Posterior vena cava (tissue), 2 donors: ENCODE measurements around the gene LENG1. TPM values are rescaled to one million over a fixed set of nuclear protein-coding genes. Genes with fewer than 3 reads are reported as not detected.
A peak's percentile ranks its signal among the peaks of the same experiment; 100 is the strongest.
"Not testable (repeated sequence)": the region's sequence is repeated elsewhere in the genome, so short reads cannot be mapped to it uniquely, and the experiment has no call there.

Experiments
- DNase-seq: peaks from one replicate; pipeline ENCODE4 v3.0.0-alpha.2; 2020; ENCODE audit warnings: low spot score
- intact Hi-C, 2 donors: fragments of 100-400 bp; cut with DNase I; formaldehyde crosslinking; loops; one replicate each; pipeline versions ENCODE4 v1.14.1 to v1.14.2; 2022 to 2023
- long read RNA-seq, 2 donors: library from polyadenylated mRNA; unstranded; transcript quantifications; one replicate each; pipeline ENCODE4 v2.0.0, GENCODE V29; 2020 to 2021
- total RNA-seq, 2 donors: library from RNA; stranded (reverse); fragmentation: NEBNext Ultra II Directional; extraction: Animal tissue kit (Norgen Biotek cat#: 25700); gene quantifications; one replicate each; pipeline ENCODE4 v1.2.1, GENCODE V29; 2021
- donor health status: DM: yes; HTN: yes; CAD: no.
- donor health status: DM: yes; HTN: yes; CAD: no.

Gene LENG1
- total RNA-seq: 1 to 10 TPM; 4.7 to 6.2 TPM
- long read RNA-seq, donor 1, partial matches to known transcripts: 1 of 2 reads
- long read RNA-seq, donor 1, other reads (novel, unspliced or antisense): 0 of 2 reads
- long read RNA-seq, donor 2, transcript LENG1-201 (4 exons, 1,542 nt): major isoform, 15 of 16 reads
- long read RNA-seq, donor 2, partial matches to known transcripts: 0 of 16 reads
- long read RNA-seq, donor 2, other reads (novel, unspliced or antisense): 1 of 16 reads

DNA sequence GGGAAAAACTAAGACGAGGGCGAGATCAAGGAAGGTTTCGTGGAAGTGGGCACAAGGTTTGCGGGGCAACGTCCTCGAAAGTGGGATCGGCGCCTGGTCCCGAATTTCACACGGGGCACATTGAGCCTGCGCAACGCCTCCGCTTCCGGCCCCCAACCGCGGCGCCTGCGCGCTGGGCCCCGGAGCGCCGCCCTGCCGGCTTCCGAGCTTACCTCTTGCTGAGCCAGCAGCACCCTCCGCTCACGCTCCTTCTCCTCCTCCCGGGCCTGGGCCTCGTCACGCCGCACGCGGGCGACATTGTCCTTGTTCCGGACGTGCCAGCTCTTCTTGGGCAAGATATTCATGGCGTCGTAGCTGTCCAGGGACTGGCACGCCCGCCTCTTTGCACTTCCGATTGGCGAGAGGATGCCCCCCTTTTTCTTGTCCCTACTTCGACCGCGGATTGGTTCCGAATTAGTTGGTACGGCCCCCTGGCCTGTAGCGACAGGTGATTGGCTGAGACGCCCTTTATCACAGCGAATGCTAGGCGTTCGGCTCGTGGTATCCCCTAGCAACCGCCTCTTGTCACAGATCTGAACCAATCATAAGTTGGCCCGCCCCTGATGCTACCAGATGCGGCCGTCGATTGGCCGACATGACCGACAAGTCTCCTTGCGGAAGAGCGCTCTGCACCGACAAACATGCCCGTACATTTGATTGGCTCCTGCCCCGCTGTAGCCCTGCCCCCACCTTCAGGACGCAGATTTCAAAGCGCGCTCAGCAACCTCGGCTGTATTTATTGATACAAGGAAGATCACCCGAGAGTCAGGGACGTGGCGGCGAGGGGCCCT, at the start of gene LENG1:
LENG1 (minus strand) TSS at position 370 of the 830 bp plus-strand sequence; CDS start at position 344, 26 bp downstream.
- intact Hi-C loops: loop anchor here in 1 of 2 donors (10.0 kb wide), 1 partner anchor 245 kb away; no protein-coding TSS in a partner anchor
- DNase-seq: peak; percentile 100

DNA sequence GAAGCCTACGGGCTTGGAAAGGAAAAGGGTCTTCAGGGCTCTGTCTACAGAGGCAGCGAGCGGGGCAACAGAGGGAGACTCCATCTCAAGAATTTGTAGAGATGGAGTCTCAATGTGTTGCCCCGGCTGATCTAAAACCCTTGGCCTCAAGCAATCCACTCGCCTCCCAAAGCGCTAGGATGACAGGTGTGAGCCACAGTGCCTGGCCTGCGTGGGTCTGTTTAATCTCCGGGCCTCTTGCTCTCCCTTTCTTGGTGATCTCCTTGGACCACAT, 49.2 kb upstream of the LENG1 start:
- no peak for DNase-seq
- intact Hi-C loops: no loop called here

DNA sequence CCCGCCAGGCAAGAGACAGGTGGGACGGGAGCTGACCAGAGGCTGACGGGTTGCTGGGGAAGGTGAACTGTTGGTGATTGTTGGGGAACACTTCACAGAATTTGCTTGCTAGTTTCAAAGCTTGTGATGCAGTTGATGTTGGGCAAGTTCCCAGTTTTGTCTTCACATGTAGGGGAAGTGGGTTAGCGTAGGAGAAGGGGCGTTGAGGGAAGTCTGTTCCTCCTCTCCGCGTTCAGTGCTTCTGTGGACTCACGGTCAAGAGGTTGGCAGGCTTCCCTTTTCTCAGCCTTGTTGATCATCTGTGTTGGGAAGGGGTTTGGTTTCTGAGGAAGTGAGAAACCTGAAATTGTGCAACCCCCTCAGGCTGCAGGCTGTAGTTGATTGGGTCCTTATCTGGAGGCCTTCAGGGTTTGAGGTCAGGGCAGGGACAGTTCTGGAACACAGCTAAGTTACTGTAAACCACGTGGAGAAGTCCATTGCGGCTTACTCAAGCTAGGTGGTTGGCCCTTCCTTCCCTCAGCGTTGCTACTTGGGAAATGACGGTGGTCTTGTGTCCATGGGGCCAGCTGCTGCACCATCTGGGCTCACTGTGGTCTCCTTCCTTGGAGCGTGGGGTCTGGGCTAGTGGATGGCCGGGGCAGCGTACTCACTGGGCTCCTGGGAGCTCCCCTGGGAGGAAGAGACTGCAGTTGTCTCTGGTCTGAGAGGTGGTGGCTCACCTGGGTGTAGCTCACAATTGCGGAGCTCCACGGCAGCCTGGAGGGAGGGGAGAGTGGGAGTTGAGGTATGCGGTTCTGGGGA, 48.7 kb upstream of the LENG1 start:
- peak; percentile 89 for DNase-seq
- intact Hi-C loops: loop anchor here in 1 of 2 donors (2.0 kb wide), 1 partner anchor 35 kb away; the partner anchor contains the start of gene TMC4

DNA sequence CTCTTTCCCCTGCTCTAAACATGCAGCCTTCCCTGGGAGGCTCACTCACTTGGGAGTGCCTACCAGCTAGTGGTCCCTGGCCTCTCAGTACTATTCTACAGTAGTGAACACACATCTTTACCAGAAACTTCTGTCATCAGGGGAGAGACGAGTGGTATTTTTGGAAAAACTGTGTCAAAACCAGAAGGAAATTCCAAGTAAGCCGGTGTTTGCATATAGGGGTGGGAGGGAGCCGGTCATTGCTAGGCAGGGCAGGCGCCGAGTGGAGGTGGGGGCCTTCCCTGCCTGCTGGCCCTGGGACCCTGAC, 48.1 kb upstream of the LENG1 start:
- DNase-seq: no peak
- intact Hi-C loops: loop anchor here in 1 of 2 donors (2.0 kb wide), 1 partner anchor 35 kb away; the partner anchor contains the start of gene TMC4

DNA sequence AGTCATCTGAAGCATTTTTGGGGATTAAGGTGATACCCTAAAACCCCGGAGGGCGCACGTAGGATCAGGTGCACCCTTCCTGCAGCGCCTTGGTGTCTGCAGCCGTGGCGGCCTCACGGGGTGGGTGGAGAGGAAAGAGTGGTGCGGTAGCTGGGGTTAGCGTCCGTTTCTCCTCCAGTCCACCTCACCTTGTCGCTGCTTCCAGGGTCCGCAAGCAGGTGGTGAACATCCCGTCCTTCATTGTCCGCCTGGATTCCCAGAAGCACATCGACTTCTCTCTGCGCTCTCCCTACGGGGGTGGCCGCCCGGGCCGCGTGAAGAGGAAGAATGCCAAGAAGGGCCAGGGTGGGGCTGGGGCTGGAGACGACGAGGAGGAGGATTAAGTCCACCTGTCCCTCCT, 47.7 kb upstream of the LENG1 start:
- peak; percentile 86 for DNase-seq
- intact Hi-C loops: loop anchor here in 1 of 2 donors (2.0 kb wide), 1 partner anchor 34 kb away; the partner anchor contains the start of gene TMC4

DNA sequence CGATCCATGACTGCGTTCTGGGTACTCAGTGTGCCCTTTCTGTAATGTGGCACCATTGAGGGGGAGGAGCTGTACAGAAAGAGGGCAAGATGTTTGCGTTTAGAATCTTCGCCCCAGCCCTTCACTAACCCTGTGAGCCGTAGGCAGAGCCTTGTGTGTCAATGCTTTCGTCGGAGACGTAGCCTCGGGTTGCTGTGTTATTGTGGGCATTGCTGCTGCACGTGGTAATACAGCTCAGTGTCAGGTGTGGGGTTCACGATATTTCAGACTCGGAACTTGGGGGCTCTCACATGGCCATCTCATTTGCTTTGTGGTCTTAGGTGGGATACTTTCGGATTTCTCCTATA, 47.3 kb upstream of the LENG1 start:
- DNase-seq: no peak
- intact Hi-C loops: loop anchor here in 1 of 2 donors (2.0 kb wide), 1 partner anchor 34 kb away; the partner anchor contains the start of gene TMC4

DNA sequence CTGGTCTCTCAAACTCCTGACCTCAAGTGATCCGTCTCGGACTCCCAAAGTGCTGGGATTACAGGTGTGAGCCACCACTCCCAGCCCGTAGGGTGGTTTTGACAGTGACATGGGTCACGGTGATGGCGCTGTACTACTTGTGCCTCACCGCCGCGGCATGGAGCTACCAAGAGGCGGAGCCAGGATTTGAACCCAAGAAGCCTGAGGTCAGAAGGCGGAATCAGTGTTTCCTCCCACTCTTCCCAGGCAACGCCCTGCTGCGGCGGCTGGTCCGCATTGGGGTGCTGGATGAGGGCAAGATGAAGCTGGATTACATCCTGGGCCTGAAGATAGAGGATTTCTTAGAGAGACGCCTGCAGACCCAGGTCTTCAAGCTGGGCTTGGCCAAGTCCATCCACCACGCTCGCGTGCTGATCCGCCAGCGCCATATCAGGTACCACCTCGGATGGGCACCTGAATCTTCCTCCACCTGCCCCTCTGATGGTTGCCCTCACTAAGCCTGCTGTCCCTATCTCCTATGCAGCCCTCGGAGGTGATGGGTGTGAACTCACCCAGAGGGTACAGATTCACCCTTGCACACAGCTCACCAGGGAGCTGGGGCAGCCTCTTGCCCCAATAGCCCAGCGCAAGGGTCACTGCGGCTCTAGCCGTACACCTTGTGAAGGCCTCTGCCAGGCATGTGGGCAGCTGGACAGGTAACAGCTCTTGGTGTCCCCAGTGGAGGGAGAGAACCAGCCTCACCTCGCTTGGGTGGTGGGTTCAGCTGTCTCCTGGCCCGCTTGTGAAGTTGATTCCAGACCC, 46.7 kb upstream of the LENG1 start:
- intact Hi-C loops: loop anchor here in 1 of 2 donors (2.0 kb wide), 1 partner anchor 33 kb away; the partner anchor contains the start of gene TMC4
- DNase-seq: peak; percentile 81

DNA sequence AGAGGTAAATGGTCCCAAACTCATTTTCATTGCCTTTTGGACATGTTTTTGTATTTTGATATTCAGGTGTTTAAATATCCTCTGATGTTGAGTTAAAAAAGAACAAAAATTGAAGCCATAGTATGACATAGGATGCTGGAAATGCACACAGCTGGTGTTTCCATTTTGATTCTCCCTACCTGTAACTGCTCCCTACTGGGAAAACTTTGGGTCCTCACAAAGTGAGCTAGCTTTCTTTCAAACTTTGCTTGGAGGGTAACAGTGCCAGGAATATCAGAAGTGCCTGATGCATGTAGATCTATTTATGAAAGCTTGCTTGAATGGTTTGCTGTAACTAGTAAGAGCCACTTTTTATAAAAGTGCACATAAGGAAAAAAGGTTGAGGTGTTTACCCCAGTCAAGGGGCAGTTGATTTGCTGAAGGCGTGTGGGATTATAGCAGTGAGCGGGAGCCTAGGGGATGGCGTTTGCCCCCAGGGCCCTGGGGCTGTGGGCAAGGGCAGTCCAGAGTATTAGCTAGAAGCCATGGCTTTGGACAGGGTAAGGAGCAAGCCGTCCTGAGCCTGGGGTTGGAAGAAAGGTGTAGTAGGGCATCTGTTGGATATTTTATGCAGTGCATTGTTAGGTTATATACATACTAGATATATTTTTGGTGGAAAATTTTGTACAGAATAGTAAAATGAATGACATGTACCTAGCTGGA, 45.4 kb upstream of the LENG1 start:
- intact Hi-C loops: no loop called here
- DNase-seq: peak; percentile 36

DNA sequence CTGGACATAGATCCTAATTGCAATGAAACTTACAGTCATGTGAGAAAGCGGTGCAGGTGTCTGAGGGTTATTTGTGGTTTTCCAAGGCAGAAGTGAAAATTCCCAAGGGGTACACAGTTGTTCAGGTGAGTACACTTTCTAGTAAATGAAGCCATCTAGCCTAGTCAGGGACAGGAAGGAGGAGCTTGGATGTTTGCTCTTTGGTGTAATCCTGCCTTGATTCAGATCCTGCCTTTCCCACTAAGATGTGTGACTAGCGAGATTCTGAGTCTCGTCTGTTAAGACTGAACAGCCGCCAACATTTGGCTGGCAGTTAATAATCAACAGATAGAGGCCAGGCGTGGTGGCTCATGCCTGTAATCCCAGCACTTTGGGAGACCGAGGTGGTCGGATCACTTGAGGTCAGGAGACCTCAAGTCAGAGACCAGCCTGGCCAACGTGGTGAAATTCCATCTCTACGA, 43.7 kb upstream of the LENG1 start:
- DNase-seq: peak; percentile 55
- intact Hi-C loops: no loop called here

DNA sequence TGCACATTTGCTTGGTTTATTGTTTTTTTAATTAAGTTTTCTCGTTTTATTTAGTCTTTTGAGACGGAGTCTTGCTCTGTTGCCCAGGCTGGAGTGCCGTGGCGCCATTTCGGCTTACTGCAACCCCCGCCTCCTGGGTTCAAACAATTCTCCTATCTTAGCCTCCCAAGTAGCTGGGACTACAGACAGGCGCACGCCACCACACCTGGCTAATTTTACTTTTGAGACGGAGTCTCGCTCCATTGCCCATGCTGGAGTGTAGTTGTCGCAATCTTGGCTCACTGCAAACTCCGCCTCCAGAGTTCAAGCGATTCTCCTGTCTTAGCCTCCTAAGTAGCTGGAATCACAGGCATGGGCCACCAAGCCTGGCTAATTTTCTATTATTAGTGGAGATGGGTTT, 42.5 kb upstream of the LENG1 start:
- intact Hi-C loops: no loop called here
- peak; percentile 38 for DNase-seq

DNA sequence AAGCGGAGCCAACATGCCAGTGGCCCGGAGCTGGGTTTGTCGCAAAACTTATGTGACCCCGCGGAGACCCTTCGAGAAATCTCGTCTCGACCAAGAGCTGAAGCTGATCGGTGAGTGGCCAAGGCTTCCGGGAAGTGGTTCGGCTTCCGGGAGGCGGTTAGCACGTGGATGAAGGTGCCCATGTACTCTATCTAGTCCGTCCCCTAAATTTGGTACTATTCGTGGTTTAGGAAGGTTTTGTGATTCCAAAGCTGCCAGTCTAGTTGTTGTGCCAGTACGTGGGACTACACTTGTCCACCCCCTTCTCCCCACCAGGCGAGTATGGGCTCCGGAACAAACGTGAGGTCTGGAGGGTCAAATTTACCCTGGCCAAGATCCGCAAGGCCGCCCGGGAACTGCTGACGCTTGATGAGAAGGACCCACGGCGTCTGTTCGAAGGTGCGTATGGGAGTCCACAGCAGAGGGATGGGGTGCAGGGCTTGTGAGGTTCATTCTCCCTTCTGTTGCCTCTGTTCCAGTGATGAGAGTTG, 41.7 kb upstream of the LENG1 start:
- DNase-seq: no peak
- intact Hi-C loops: no loop called here

DNA sequence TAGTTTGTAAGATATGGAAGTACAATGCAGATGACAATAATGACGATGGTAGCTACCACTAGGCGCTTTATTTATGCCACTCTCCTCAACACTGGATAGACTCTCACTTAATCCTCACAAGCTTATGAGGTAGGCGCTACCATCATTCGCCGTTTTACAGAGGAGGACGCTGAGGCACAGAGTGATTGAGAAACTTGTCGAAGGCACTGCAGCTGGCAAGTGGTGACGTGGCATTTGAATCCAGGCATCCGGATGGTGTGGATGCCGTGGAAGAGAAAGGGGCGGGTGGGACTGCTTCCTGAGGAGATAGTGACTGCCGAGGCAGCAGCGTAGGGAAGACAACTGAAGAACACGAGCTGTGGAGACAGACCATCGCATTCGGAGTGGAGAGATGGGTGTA, 39.9 kb upstream of the LENG1 start:
- intact Hi-C loops: no loop called here
- no peak for DNase-seq

DNA sequence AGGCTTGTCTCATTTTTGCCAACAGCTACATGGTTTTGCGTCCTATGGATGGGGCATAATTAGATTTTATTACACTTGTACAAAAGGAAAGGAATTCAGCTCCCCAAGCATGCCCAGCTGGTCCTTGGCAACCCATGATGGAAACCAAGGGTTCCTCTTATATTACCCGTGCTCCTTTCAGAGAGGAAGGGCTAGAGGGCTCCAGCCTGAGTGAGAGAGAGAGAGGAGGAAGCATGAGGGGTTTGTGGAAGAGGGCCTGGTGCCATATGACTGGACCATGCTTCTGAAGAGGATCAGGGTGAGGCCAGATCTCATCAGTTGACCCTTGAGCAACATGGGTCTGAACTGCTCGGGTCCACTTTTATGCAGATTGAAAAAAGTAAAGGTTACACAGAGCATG, 37.6 kb upstream of the LENG1 start:
- no peak for DNase-seq
- intact Hi-C loops: no loop called here

DNA sequence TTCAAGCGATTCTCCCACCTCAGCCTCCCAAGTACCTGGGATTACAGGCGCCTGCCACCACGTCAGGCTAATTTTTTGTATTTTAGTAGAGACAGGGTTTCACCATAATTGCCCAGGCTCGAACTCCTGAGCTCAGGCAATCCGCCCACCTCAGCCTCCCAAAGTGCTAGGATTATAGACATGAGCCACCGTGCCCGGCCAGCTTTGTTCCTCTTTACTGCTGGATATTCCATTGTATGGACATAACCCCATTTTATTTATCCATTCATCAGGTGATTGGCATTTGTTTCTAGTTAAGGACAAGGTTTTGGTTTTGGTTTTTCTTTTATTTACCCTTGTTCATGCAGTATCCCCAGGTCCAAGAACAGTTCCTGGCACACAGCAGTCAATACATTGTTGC, 37.0 kb upstream of the LENG1 start:
- DNase-seq: no peak
- intact Hi-C loops: no loop called here

DNA sequence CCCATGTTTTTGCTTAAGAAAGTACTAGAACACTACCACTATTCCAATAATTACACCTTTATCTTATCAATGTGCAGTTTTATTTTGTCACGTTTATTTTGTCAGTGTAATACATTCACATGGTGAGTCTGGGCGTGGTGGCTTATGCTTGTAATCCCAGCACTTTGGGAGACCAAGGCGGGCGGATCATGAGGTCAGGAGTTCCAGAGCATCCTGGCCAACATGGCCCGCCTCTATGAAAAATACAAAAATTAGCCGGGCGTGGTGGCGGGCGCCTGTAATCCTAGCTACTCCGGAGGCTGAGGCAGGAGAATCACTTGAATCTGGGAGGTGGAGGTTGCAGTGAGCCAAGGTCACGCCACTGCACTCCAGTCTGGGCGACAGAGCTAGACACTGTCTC, 34.9 kb upstream of the LENG1 start:
- intact Hi-C loops, DNase-seq: not testable (repeated sequence)

DNA sequence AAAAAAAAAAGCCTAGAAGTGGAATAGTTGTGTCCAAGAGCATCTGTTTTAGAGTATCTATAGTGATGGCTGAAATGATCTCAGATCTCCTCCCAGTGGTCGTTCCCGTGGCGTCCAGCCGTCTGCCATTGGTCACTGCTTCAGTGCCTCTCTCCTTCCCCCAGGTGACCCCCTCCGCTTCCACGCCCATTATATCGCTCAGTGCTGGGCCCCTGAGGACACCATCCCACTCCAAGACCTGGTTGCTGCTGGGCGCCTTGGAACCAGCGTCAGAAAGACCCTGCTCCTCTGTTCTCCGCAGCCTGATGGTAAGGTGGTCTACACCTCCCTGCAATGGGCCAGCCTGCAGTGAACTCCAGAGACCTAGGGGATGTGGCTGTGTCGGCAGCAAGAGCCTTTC, 33.5 kb upstream of the LENG1 start:
- intact Hi-C loops: no loop called here
- no peak for DNase-seq

DNA sequence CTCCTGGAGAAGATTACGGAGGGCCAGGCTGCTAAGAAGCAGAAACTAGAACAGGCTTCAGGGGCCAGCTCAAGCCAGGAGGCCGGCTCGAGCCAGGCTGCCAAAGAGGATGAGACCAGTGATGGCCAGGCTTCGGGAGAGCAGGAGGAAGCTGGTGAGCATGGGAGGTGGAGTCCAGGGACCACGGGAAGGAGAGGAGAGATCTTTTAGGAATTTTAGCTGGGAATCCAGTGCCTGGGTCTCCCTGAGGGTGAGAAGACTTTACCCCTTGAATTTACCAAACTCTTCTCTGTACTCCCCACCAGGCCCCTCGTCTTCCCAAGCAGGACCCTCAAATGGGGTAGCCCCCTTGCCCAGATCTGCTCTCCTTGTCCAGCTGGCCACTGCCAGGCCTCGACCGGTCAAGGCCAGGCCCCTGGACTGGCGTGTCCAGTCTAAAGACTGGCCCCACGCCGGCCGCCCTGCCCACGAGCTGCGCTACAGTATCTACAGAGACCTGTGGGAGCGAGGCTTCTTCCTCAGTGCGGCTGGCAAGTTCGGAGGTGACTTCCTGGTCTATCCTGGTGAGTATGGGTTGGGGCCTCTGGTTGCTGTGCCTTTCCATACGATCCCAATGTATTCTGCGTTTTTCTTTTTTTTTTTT, 32.4 kb upstream of the LENG1 start:
- no peak for DNase-seq
- intact Hi-C loops: no loop called here
